ENCODE results near the gene FCRL5.

FCRL5 gene

GRCh38 chr1:157509546-157510232, 42.6 kb downstream of the FCRL5 start:
- no peak for DNase-seq (ENCODE audit: low spot score)
- Histone ChIP-seq H3K4me3 (ENCODE audit: severe bottlenecking) (no peak overlapping the region), H3K36me3 (ENCODE audit: low read depth) (no peaks in the 10 kb centered on the region), H3K27me3 (ENCODE audit: insufficient read depth, poor library complexity, severe bottlenecking) (no peaks in the 10 kb centered on the region), H3K4me1 (ENCODE audit: insufficient read depth, poor library complexity, severe bottlenecking) (no peaks in the 10 kb centered on the region), H3K27ac (ENCODE audit: poor library complexity, severe bottlenecking) (no peak overlapping the region), H3K9me3 (ENCODE audit: severe bottlenecking) (no peaks in the 10 kb centered on the region)
- no peak for TF ChIP-seq CTCF (IDR thresholded peaks at IDR 0.05; ENCODE audit: poor library complexity, severe bottlenecking)
- ATAC-seq (ENCODE audit: low read depth), result no peak

GRCh38 chr1:157505481-157506272, 46.6 kb downstream of the FCRL5 start:
- peak; percentile 81 for ATAC-seq (ENCODE audit: low read depth)
- H3K27ac ChIP-seq (ENCODE audit: poor library complexity, severe bottlenecking), result no peak overlapping the region
- no peaks in the 10 kb centered on the region for H3K4me1 ChIP-seq (ENCODE audit: insufficient read depth, poor library complexity, severe bottlenecking)
- H3K9me3 ChIP-seq (ENCODE audit: severe bottlenecking), result no peaks in the 10 kb centered on the region
- peak; percentile 61 for TF ChIP-seq CTCF (IDR thresholded peaks at IDR 0.05; ENCODE audit: poor library complexity, severe bottlenecking)
- DNase-seq (ENCODE audit: low spot score), result no peak
- H3K36me3 ChIP-seq (ENCODE audit: low read depth), result no peaks in the 10 kb centered on the region
- H3K27me3 ChIP-seq (ENCODE audit: insufficient read depth, poor library complexity, severe bottlenecking), result no peaks in the 10 kb centered on the region
- H3K4me3 ChIP-seq (ENCODE audit: severe bottlenecking), result no peak overlapping the region

DNA sequence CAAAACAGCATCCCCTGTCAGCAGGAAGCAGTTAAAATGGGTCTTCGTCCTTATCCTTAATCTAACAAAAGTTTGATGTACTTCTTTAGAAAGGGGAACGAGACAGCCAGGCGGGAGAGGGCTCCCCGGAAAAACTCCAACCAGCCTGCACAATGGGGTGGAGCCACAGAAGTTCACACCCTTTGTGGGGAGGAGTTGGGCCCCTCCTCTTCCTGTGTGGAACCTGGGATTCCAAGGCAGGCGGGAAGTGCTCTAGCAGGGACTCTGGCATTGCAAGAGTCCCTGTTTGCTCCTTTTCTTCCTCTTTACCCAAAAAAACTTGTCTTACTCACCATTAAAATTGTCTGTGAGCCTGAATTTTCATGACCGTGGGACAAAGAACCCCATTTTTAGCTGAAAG, 47.7 kb downstream of the FCRL5 start:
- Histone ChIP-seq H3K4me1 (ENCODE audit: insufficient read depth, poor library complexity, severe bottlenecking) (no peaks in the 10 kb centered on the region), H3K9me3 (ENCODE audit: severe bottlenecking) (no peaks in the 10 kb centered on the region), H3K27ac (ENCODE audit: poor library complexity, severe bottlenecking) (no peak overlapping the region), H3K27me3 (ENCODE audit: insufficient read depth, poor library complexity, severe bottlenecking) (peaks cover 4% of the 10 kb centered on the region), H3K36me3 (ENCODE audit: low read depth) (no peaks in the 10 kb centered on the region), H3K4me3 (ENCODE audit: severe bottlenecking) (no peak overlapping the region)
- no peak for TF ChIP-seq CTCF (IDR thresholded peaks at IDR 0.05; ENCODE audit: poor library complexity, severe bottlenecking)
- DNase-seq (ENCODE audit: low spot score), result no peak
- ATAC-seq (ENCODE audit: low read depth), result no peak

DNA sequence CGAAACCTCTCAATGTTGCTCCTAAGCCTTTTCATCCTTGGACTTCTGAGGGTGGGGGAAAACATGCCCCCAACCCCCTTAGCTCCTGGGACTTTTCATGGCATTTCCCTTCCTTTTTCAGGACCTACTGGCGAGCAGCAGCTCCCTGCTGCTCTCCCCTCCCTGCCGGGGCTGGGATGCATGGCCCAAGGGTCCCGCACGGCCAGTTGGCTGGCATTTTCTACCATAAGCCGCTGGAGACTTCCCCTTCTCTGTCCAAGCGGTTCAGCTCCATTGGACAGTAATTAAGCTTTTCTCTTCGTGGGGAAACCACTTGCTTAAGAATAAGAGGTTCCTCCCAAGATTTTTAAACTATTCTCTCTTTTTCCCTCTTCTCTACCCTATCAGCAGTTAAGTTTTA, 52.8 kb downstream of the FCRL5 start:
- Histone ChIP-seq H3K4me3 (ENCODE audit: severe bottlenecking) (no peak overlapping the region), H3K9me3 (ENCODE audit: severe bottlenecking) (no peaks in the 10 kb centered on the region), H3K27me3 (ENCODE audit: insufficient read depth, poor library complexity, severe bottlenecking) (peaks cover 4% of the 10 kb centered on the region), H3K4me1 (ENCODE audit: insufficient read depth, poor library complexity, severe bottlenecking) (no peaks in the 10 kb centered on the region), H3K36me3 (ENCODE audit: low read depth) (no peaks in the 10 kb centered on the region), H3K27ac (ENCODE audit: poor library complexity, severe bottlenecking) (no peak overlapping the region)
- DNase-seq (ENCODE audit: low spot score) (no peak), ATAC-seq (ENCODE audit: low read depth) (no peak)
- TF ChIP-seq CTCF (IDR thresholded peaks at IDR 0.05; ENCODE audit: poor library complexity, severe bottlenecking), result no peak

- no peak for TF ChIP-seq CTCF (IDR thresholded peaks at IDR 0.05; ENCODE audit: poor library complexity, severe bottlenecking)
- Histone ChIP-seq H3K4me1 (ENCODE audit: insufficient read depth, poor library complexity, severe bottlenecking) (no peaks in the 10 kb centered on the region), H3K4me3 (ENCODE audit: severe bottlenecking) (no peak overlapping the region), H3K27me3 (ENCODE audit: insufficient read depth, poor library complexity, severe bottlenecking) (peaks cover 7% of the 10 kb centered on the region), H3K9me3 (ENCODE audit: severe bottlenecking) (no peaks in the 10 kb centered on the region), H3K27ac (ENCODE audit: poor library complexity, severe bottlenecking) (no peak overlapping the region), H3K36me3 (ENCODE audit: low read depth) (no peaks in the 10 kb centered on the region)
- no peak for DNase-seq (ENCODE audit: low spot score)
- no peak for ATAC-seq (ENCODE audit: low read depth)
Observed at GRCh38 chr1:157498736-157499090, 53.6 kb downstream of the FCRL5 start.

Measured in RWPE2 (cell line).